HL-60 (cell line): ENCODE data around the gene GPR162.

Experiments
- DNase-seq, 2 experiments: peaks; one replicate each; pipeline ENCODE4 v3.0.0-alpha.2; 2010 to 2020; ENCODE audit warnings: low read depth in 1 of 2, low spot score in 1 of 2
- H3K27ac ChIP-seq: fragments of 250-450 bp; sonication (Bioruptor Pico); replicated peaks from 2 replicates; pipeline ENCODE4 v1.5.1; 2020; ENCODE audit warnings: mild to moderate bottlenecking, moderate library complexity
- H3K27me3 ChIP-seq: fragments of 250-450 bp; sonication (Bioruptor Pico); 2 replicates; pipeline ENCODE4 v1.5.1; 2021; ENCODE audit warnings: mild to moderate bottlenecking, moderate library complexity; ENCODE audit not compliant: insufficient read depth, poor library complexity, severe bottlenecking
- H3K4me3 ChIP-seq: replicated peaks from 2 replicates; pipeline ENCODE4 v1.5.1; 2011; ENCODE audit warnings: mild to moderate bottlenecking, control low read depth, low read length; ENCODE audit not compliant: insufficient read depth
- GABPA ChIP-seq: IDR thresholded peaks from 2 replicates; pipeline ENCODE4 v1.6.1; 2012; ENCODE audit warnings: low read depth
- POLR2AphosphoS5 ChIP-seq: IDR thresholded peaks from 2 replicates; pipeline ENCODE4 v1.6.1; 2012; ENCODE audit warnings: low read depth
- REST ChIP-seq: IDR thresholded peaks from 2 replicates; pipeline ENCODE4 v1.6.1; 2012; ENCODE audit warnings: low read depth; ENCODE audit not compliant: insufficient replicate concordance
- SPI1 ChIP-seq: IDR thresholded peaks from 2 replicates; pipeline ENCODE4 v1.6.1; 2012; ENCODE audit warnings: low read depth, mild to moderate bottlenecking, borderline replicate concordance
- TF ChIP-seq, protein P1 (sequence below): IDR thresholded peaks from one replicate; pipeline ENCODE4 v1.5.1; 2011; ENCODE audit warnings: low read length, control low read depth, inconsistent platforms; ENCODE audit not compliant: insufficient read depth

GPR162 gene

GRCh38 chr12:6816598-6816997, 5.0 kb upstream of the GPR162 start:
- Histone ChIP-seq H3K27me3 (no peaks in the 10 kb centered on the region), H3K27ac (no peak overlapping the region), H3K4me3 (no peak overlapping the region)
- TF ChIP-seq POLR2AphosphoS5 (no peak), SPI1 (no peak)
- TF ChIP-seq, protein P1, sequence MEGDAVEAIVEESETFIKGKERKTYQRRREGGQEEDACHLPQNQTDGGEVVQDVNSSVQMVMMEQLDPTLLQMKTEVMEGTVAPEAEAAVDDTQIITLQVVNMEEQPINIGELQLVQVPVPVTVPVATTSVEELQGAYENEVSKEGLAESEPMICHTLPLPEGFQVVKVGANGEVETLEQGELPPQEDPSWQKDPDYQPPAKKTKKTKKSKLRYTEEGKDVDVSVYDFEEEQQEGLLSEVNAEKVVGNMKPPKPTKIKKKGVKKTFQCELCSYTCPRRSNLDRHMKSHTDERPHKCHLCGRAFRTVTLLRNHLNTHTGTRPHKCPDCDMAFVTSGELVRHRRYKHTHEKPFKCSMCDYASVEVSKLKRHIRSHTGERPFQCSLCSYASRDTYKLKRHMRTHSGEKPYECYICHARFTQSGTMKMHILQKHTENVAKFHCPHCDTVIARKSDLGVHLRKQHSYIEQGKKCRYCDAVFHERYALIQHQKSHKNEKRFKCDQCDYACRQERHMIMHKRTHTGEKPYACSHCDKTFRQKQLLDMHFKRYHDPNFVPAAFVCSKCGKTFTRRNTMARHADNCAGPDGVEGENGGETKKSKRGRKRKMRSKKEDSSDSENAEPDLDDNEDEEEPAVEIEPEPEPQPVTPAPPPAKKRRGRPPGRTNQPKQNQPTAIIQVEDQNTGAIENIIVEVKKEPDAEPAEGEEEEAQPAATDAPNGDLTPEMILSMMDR = no peak
- no peak for DNase-seq

- DNase-seq = no peak
- H3K27ac ChIP-seq = no peak overlapping the region
- no peak overlapping the region for H3K4me3 ChIP-seq
- no peak for TF ChIP-seq SPI1
- TF ChIP-seq, protein P1 = no peak
- no peak for TF ChIP-seq POLR2AphosphoS5
- TF ChIP-seq GABPA = no peak
- TF ChIP-seq REST = no peak
- peaks cover 4% of the 10 kb centered on the region for H3K27me3 ChIP-seq
Measured at GRCh38 chr12:6817098-6817497, 4.5 kb upstream of the GPR162 start.

DNA sequence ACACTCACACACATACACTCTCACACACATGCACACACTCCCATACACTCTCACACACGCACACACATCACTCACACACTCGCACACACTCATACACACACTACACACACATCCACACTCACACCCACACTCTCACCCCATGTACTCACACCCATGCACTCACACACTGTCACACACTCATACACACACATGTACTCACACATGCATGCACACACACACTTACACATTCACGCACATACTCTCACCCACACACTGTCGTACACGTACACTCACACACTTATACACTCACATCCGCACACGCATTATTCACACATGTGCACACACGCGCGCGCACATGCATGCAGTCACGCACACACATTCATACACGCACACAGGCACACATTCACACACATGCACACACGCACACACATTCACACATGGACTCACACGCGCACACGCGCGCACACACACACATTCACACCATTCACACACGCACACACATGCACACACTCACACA, 3.9 kb upstream of the GPR162 start:
- Histone ChIP-seq H3K4me3 (no peak overlapping the region), H3K27ac (no peak overlapping the region), H3K27me3 (peaks cover 7% of the 10 kb centered on the region)
- no peak for DNase-seq
- TF ChIP-seq, protein P1 = no peak
- no peak for TF ChIP-seq REST

- no peak overlapping the region for H3K4me3 ChIP-seq
- peaks cover 10% of the 10 kb centered on the region for H3K27me3 ChIP-seq
- DNase-seq = no peak
- no peak overlapping the region for H3K27ac ChIP-seq
- TF ChIP-seq GABPA (no peak), POLR2AphosphoS5 (no peak), REST (no peak), SPI1 (no peak)
- TF ChIP-seq, protein P1 = no peak
Measured at GRCh38 chr12:6818222-6818621, 3.4 kb upstream of the GPR162 start.
